HEK293 (cell line): ENCODE measurements around the gene TTC4.

Experiments
- CTCF ChIP-seq: fragments of 450-650 bp; formaldehyde crosslinking; IDR thresholded peaks from 2 replicates; pipeline ENCODE4 v1.5.1; 2016; ENCODE audit warnings: missing biosample characterization, missing genetic modification characterization
- KLF10 ChIP-seq: fragments of 450-650 bp; IDR thresholded peaks from 2 replicates; pipeline ENCODE4 v1.5.1; 2018; ENCODE audit warnings: missing biosample characterization, mild to moderate bottlenecking, missing genetic modification characterization
- OVOL3 ChIP-seq: fragments of 450-650 bp; formaldehyde crosslinking; IDR thresholded peaks from 2 replicates; pipeline ENCODE4 v1.5.1; 2016; ENCODE audit warnings: missing biosample characterization, missing genetic modification characterization
- PBX3 ChIP-seq: sonication (generic); formaldehyde crosslinking; IDR thresholded peaks from 2 replicates; pipeline ENCODE4 v1.8.1; 2022; ENCODE audit warnings: mild to moderate bottlenecking, moderate library complexity, missing genetic modification reagents
- ZBTB8A ChIP-seq: fragments of 450-650 bp; formaldehyde crosslinking; IDR thresholded peaks from 2 replicates; pipeline ENCODE4 v1.5.1; 2016; ENCODE audit warnings: missing biosample characterization, missing genetic modification characterization
- ZNF112 ChIP-seq: fragments of 450-650 bp; formaldehyde crosslinking; IDR thresholded peaks from 2 replicates; pipeline ENCODE4 v1.5.0; 2017; ENCODE audit warnings: missing biosample characterization, missing genetic modification characterization
- ZNF654 ChIP-seq: fragments of 450-650 bp; formaldehyde crosslinking; IDR thresholded peaks from 2 replicates; pipeline ENCODE4 v1.5.1; 2016; ENCODE audit warnings: low read depth, missing biosample characterization, missing genetic modification characterization
- ZNF776 ChIP-seq: fragments of 450-650 bp; formaldehyde crosslinking; IDR thresholded peaks from 2 replicates; pipeline ENCODE4 v1.5.0; 2017; ENCODE audit warnings: missing biosample characterization, missing genetic modification characterization, borderline replicate concordance
- ZSCAN16 ChIP-seq: fragments of 450-650 bp; formaldehyde crosslinking; IDR thresholded peaks from 2 replicates; pipeline ENCODE4 v1.5.1; 2016; ENCODE audit warnings: missing biosample characterization, missing genetic modification characterization
- TF ChIP-seq, protein P1 (sequence below): fragments of 450-650 bp; formaldehyde crosslinking; IDR thresholded peaks from 2 replicates; pipeline ENCODE4 v1.5.1; 2016; ENCODE audit warnings: missing biosample characterization, missing genetic modification characterization
- TF ChIP-seq, protein P2 (sequence below): fragments of 450-650 bp; formaldehyde crosslinking; IDR thresholded peaks from 2 replicates; pipeline ENCODE4 v1.5.1; 2016; ENCODE audit warnings: missing biosample characterization, missing genetic modification characterization

GRCh38 chr1:54788459-54788858 is 72.8 kb downstream of the TTC4 start:
- TF ChIP-seq ZSCAN16 (tag by site-specific recombination) (no peak), ZNF112 (tag by site-specific recombination) (no peak), CTCF (no peak), KLF10 (tag by site-specific recombination) (no peak), OVOL3 (no peak), ZNF776 (tag by site-specific recombination) (no peak), ZBTB8A (tag by site-specific recombination) (no peak), ZNF654 (tag by site-specific recombination) (no peak), PBX3 (CRISPR knock-in tag) (no peak)
- TF ChIP-seq, protein P1, sequence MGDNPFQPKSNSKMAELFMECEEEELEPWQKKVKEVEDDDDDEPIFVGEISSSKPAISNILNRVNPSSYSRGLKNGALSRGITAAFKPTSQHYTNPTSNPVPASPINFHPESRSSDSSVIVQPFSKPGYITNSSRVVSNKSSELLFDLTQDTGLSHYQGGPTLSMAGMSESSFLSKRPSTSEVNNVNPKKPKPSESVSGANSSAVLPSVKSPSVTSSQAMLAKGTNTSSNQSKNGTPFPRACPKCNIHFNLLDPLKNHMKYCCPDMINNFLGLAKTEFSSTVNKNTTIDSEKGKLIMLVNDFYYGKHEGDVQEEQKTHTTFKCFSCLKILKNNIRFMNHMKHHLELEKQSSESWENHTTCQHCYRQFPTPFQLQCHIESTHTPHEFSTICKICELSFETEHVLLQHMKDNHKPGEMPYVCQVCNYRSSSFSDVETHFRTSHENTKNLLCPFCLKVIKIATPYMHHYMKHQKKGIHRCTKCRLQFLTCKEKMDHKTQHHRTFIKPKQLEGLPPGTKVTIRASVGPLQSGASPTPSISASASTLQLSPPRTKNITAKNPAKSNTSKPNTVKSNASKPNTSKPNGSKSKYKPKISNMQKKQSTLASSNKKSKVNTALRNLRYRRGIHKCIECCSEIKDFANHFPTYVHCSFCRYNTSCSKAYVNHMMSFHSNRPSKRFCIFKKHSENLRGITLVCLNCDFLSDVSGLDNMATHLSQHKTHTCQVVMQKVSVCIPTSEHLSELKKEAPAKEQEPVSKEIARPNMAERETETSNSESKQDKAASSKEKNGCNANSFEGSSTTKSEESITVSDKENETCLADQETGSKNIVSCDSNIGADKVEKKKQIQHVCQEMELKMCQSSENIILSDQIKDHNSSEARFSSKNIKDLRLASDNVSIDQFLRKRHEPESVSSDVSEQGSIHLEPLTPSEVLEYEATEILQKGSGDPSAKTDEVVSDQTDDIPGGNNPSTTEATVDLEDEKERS (tag by site-specific recombination) = no peak
- TF ChIP-seq, protein P2, sequence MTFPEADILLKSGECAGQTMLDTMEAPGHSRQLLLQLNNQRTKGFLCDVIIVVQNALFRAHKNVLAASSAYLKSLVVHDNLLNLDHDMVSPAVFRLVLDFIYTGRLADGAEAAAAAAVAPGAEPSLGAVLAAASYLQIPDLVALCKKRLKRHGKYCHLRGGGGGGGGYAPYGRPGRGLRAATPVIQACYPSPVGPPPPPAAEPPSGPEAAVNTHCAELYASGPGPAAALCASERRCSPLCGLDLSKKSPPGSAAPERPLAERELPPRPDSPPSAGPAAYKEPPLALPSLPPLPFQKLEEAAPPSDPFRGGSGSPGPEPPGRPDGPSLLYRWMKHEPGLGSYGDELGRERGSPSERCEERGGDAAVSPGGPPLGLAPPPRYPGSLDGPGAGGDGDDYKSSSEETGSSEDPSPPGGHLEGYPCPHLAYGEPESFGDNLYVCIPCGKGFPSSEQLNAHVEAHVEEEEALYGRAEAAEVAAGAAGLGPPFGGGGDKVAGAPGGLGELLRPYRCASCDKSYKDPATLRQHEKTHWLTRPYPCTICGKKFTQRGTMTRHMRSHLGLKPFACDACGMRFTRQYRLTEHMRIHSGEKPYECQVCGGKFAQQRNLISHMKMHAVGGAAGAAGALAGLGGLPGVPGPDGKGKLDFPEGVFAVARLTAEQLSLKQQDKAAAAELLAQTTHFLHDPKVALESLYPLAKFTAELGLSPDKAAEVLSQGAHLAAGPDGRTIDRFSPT (tag by site-specific recombination) = no peak
